IMR-90 (cell line): ENCODE data around the gene HRH4. TPM values are rescaled to one million over a fixed set of nuclear protein-coding genes. Genes with fewer than 3 reads are reported as not detected.
A peak's percentile ranks its signal among the peaks of the same experiment; 100 is the strongest.

Experiments used
- ATAC-seq: fragments of 200-7000 bp; cut with Tn5 transposase; 2 replicates; pipeline ENCODE4 v1.9.1; 2020; ENCODE audit warnings: low read depth, mild to moderate bottlenecking, moderate library complexity
- BruUV-seq: library from RNA; stranded (reverse); fragments of 400-500 nt; replicated peaks from 2 replicates; lab custom pipeline; 2021; lab: Mats Ljungman, UMichigan
- CTCF ChIA-PET: fragments of 300-600 bp; formaldehyde crosslinking; extraction: SDS; loops from one replicate; lab custom pipeline; 2021; ENCODE audit warnings: antibody characterized with exemption; lab: Yijun Ruan, JAX
- POLR2A ChIA-PET: fragments of 300-600 bp; sonication (Branson Sonifier 250); formaldehyde crosslinking; loops from one replicate; lab custom pipeline; 2022; ENCODE audit warnings: antibody characterized with exemption; ENCODE audit not compliant: unreplicated experiment; lab: Charles Lee
- DNase-seq: peaks from one replicate; pipeline ENCODE4 v3.0.0; 2013
- H2AFZ ChIP-seq: replicated peaks from 2 replicates; pipeline ENCODE3; 2013; ENCODE audit warnings: low read length, mild to moderate bottlenecking; ENCODE audit not compliant: poor library complexity
- H2AK5ac ChIP-seq: 2 replicates; pipeline ENCODE4 v1.6.1; 2013; ENCODE audit warnings: low read depth, low read length, inconsistent platforms
- H2AK9ac ChIP-seq: replicated peaks from 2 replicates; pipeline ENCODE3; 2013; ENCODE audit warnings: mild to moderate bottlenecking, low read depth, low read length, moderate library complexity; ENCODE audit not compliant: poor library complexity
- H2BK120ac ChIP-seq: 2 replicates; pipeline ENCODE4 v1.6.1; 2013; ENCODE audit warnings: low read depth, low read length, inconsistent platforms
- H2BK15ac ChIP-seq: 3 replicates; pipeline ENCODE4 v1.6.1; 2013; ENCODE audit warnings: low read depth, low read length, inconsistent platforms
- H2BK20ac ChIP-seq: 2 replicates; pipeline ENCODE4 v1.6.1; 2013; ENCODE audit warnings: low read depth, mild to moderate bottlenecking, inconsistent platforms, low read length, moderate library complexity
- H2BK5ac ChIP-seq: 2 replicates; pipeline ENCODE4 v1.6.1; 2013; ENCODE audit warnings: mild to moderate bottlenecking, low read depth, low read length, inconsistent platforms; ENCODE audit not compliant: poor library complexity, severe bottlenecking
- H3K14ac ChIP-seq: replicated peaks from 2 replicates; pipeline ENCODE4 v1.6.1; 2013; ENCODE audit warnings: low read depth, low read length, inconsistent platforms
- H3K18ac ChIP-seq: 2 replicates; pipeline ENCODE4 v1.6.1; 2013; ENCODE audit warnings: low read depth, low read length, control low read depth
- H3K23ac ChIP-seq: 2 replicates; pipeline ENCODE4 v1.6.1; 2013; ENCODE audit warnings: low read depth, low read length, inconsistent platforms
- H3K27ac ChIP-seq: 2 replicates; pipeline ENCODE4 v1.5.1; 2013; ENCODE audit warnings: mild to moderate bottlenecking, control low read depth, low read length; ENCODE audit not compliant: insufficient read depth
- H3K27me3 ChIP-seq: 2 replicates; pipeline ENCODE4 v1.6.1; 2013; ENCODE audit warnings: low read length; ENCODE audit not compliant: control insufficient read depth, insufficient read depth
- H3K36me3 ChIP-seq: 2 replicates; pipeline ENCODE4 v1.6.1; 2013; ENCODE audit warnings: low read length, mixed read lengths; ENCODE audit not compliant: control insufficient read depth, insufficient read depth
- H3K4ac ChIP-seq: 2 replicates; pipeline ENCODE4 v1.6.1; 2013; ENCODE audit warnings: low read depth, low read length, inconsistent platforms
- H3K4me1 ChIP-seq: 2 replicates; pipeline ENCODE4 v1.6.1; 2013; ENCODE audit warnings: low read length, mixed read lengths; ENCODE audit not compliant: control insufficient read depth, insufficient read depth
- H3K4me2 ChIP-seq: 2 replicates; pipeline ENCODE4 v1.6.1; 2013; ENCODE audit warnings: low read depth, mild to moderate bottlenecking, control low read depth, low read length, moderate library complexity
- H3K4me3 ChIP-seq: 2 replicates; pipeline ENCODE4 v1.5.1; 2013; ENCODE audit warnings: low read depth, mild to moderate bottlenecking, control low read depth, low read length, moderate library complexity; ENCODE audit not compliant: insufficient read depth
- H3K56ac ChIP-seq: 2 replicates; pipeline ENCODE4 v1.6.1; 2013; ENCODE audit warnings: low read length, inconsistent platforms; ENCODE audit not compliant: insufficient read depth; ENCODE audit errors: extremely low read depth
- H3K79me1 ChIP-seq, 2 experiments: 2 replicates each; pipeline ENCODE4 v1.6.1; 2013; ENCODE audit warnings: low read length in 2 of 2, inconsistent platforms in 1 of 2, low read depth in 1 of 2
- H3K9ac ChIP-seq: 2 replicates; pipeline ENCODE4 v1.6.1; 2013; ENCODE audit warnings: low read depth, low read length, control low read depth
- H3K9me1 ChIP-seq: 2 replicates; pipeline ENCODE4 v1.6.1; 2013; ENCODE audit warnings: low read length, inconsistent platforms; ENCODE audit not compliant: insufficient read depth
- H3K9me3 ChIP-seq: 2 replicates; pipeline ENCODE4 v1.6.1; 2013; ENCODE audit warnings: low read length; ENCODE audit not compliant: control insufficient read depth, insufficient read depth
- H4K20me1 ChIP-seq: 2 replicates; pipeline ENCODE4 v1.6.1; 2013; ENCODE audit warnings: low read length, inconsistent platforms; ENCODE audit not compliant: insufficient read depth
- H4K5ac ChIP-seq: 2 replicates; pipeline ENCODE4 v1.6.1; 2013; ENCODE audit warnings: mild to moderate bottlenecking, low read depth, low read length, control low read depth
- H4K8ac ChIP-seq, 2 experiments: 2 replicates each; pipeline ENCODE4 v1.6.1; 2013; ENCODE audit warnings: low read depth in 2 of 2, low read length in 2 of 2, control low read depth in 1 of 2, inconsistent platforms in 1 of 2
- H4K91ac ChIP-seq: 2 replicates; pipeline ENCODE4 v1.6.1; 2013; ENCODE audit warnings: low read depth, low read length, inconsistent platforms; ENCODE audit not compliant: insufficient read depth
- BHLHE40 ChIP-seq: fragments of 150-350 bp; IDR thresholded peaks from 2 replicates; pipeline ENCODE4 v1.6.1; 2016; ENCODE audit warnings: mild to moderate bottlenecking, low read depth, low read length
- CEBPB ChIP-seq: IDR thresholded peaks from 2 replicates; pipeline ENCODE4 v1.6.1; 2012; ENCODE audit warnings: low read depth, low read length, improper control_type of control experiment
- CHD1 ChIP-seq: IDR thresholded peaks from 2 replicates; pipeline ENCODE4 v1.6.1; 2012; ENCODE audit warnings: low read depth, low read length, improper control_type of control experiment
- CTCF ChIP-seq: conservative IDR thresholded peaks from 2 replicates; pipeline ENCODE4 v1.5.1; 2012; ENCODE audit warnings: mild to moderate bottlenecking, low read depth, low read length, improper control_type of control experiment
- FOS ChIP-seq: fragments of 150-350 bp; IDR thresholded peaks from 2 replicates; pipeline ENCODE4 v1.6.1; 2016; ENCODE audit warnings: low read depth, low read length
- MAFK ChIP-seq: IDR thresholded peaks from 2 replicates; pipeline ENCODE4 v1.6.1; 2012; ENCODE audit warnings: low read depth, low read length, improper control_type of control experiment
- MAZ ChIP-seq: IDR thresholded peaks from 2 replicates; pipeline ENCODE4 v1.6.1; 2012; ENCODE audit warnings: low read depth, mild to moderate bottlenecking, low read length, improper control_type of control experiment, moderate library complexity, borderline replicate concordance
- MXI1 ChIP-seq: IDR thresholded peaks from 2 replicates; pipeline ENCODE4 v1.6.1; 2012; ENCODE audit warnings: low read depth, mild to moderate bottlenecking, low read length, moderate library complexity, borderline replicate concordance
- NFE2L2 ChIP-seq: fragments of 150-350 bp; IDR thresholded peaks from 2 replicates; pipeline ENCODE4 v1.6.1; 2016; ENCODE audit warnings: low read depth, mild to moderate bottlenecking, low read length
- POLR2A ChIP-seq: IDR thresholded peaks from 2 replicates; pipeline ENCODE4 v1.6.1; 2012; ENCODE audit warnings: mild to moderate bottlenecking, low read depth, low read length
- RAD21 ChIP-seq: IDR thresholded peaks from 2 replicates; pipeline ENCODE4 v1.6.1; 2012; ENCODE audit warnings: low read length, improper control_type of control experiment
- RFX5 ChIP-seq: IDR thresholded peaks from 2 replicates; pipeline ENCODE4 v1.8.0; 2012; ENCODE audit warnings: low read depth, mild to moderate bottlenecking, low read length, moderate library complexity
- SMC3 ChIP-seq: fragments of 150-350 bp; IDR thresholded peaks from 2 replicates; pipeline ENCODE4 v1.6.1; 2016; ENCODE audit warnings: low read depth, mild to moderate bottlenecking, antibody characterized with exemption, low read length, moderate library complexity
- USF2 ChIP-seq: fragments of 150-350 bp; IDR thresholded peaks from 2 replicates; pipeline ENCODE4 v1.6.1; 2017; ENCODE audit warnings: mild to moderate bottlenecking, antibody characterized with exemption, low read length, low read depth
- WGBS, 2 experiments: methylation state at CpG; one replicate each; pipeline versions ENCODE4 v1.1.5 to v1.1.7; 2013; ENCODE audit warnings: missing lambda C conversion rate in 2 of 2; ENCODE audit not compliant: insufficient read length in 1 of 2; ENCODE audit errors: extremely low coverage in 2 of 2; 5-methylcytosine and 5-hydroxymethylcytosine counted together
- dilution Hi-C: fragments of 300-500 bp; cut with HindIII; formaldehyde crosslinking; loops from one replicate; pipeline ENCODE4 v1.14.3; 2018; ENCODE audit warnings: low sequenced_read_pairs; ENCODE audit not compliant: unreplicated experiment
- in situ Hi-C: fragments of 300-500 bp; cut with MboI; formaldehyde crosslinking; loops from 3 replicates; pipeline ENCODE4 v1.14.3; 2019; ENCODE audit warnings: low sequenced_read_pairs, inconsistent platforms, mixed read lengths
- intact Hi-C: fragments of 100-400 bp; cut with micrococcal nuclease; formaldehyde crosslinking; loops from 2 replicates; pipeline ENCODE4 v1.10.0; 2022
- polyA plus RNA-seq, 3 experiments: library from polyadenylated mRNA; depleted of rRNA; stranded (reverse); fragments of >200 nt; gene quantifications; 2 replicates each; pipeline ENCODE4 v1.2.3, GENCODE V29; 2012; ENCODE audit warnings: low replicate concordance in 1 of 3
- total RNA-seq: library from RNA; depleted of rRNA; stranded (reverse); fragments of >200 nt; gene quantifications from 2 replicates; pipeline ENCODE4 v1.2.3, GENCODE V29; 2012

Gene HRH4
- total and polyA plus RNA-seq, 2 of the 4 experiments (the other 2 are of a cell fraction) = not detected

DNA sequence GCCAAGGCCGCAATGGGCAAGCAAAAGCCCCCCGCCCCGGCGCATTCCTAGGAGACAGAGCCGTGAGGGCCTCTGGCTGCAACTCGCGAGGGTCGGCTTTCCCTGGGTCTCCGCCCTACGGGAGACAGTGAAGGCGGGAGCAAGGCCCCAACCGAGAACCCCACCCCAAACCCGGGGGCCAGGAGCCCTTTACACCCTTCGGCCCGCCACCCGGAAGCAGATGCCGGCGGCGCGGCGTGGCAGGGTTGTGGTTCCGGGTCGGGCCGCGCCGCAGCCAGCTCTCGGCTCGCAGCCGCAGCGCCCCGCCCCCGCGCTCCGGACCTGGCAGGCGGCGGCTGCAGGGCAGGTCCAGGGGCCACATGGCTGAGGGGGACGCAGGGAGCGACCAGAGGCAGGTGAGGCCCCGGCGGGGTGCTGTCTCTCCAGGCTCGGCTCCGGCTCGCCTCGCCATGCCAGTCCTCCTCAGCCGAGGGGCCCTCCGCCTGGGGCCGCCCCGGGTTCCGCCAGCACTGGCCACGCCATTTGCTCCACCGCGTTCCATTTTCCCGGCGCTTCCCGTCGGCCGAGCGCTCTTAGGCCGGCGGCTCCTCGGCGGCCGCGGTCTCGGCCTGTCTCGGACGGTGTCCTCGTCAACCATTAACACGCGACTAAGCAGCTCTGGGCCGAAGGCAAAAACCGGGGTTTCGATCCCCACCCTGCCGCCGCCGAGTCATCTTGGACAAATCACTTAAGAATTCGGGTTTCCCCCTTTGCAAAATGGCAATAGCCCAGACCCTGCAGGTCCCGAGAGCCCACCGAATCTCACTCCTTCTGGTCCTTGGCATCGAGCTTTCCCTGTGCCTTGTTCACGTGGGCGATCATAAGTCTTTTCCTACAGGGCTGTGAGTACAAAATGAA lies 33.8 kb upstream of the HRH4 start, which contains the start of gene IMPACT:
Gene IMPACT (plus strand): TSS at position 273 of the 897 bp plus-strand sequence. CDS start 87 bp downstream, at position 360.
- H4K8ac ChIP-seq = peak within 1 kb of the TSS; percentile 100
- H3K9ac ChIP-seq = peak within 1 kb of the TSS; percentile 99
- H3K23ac ChIP-seq = peak within 1 kb of the TSS; percentile 99
- no peaks in the 10 kb centered on the region; the same call in 1 of the 2 replicates for H3K4me1 ChIP-seq
- 3% methylated on average over 32 of the region's 82 CpGs; no CpG with 5 or more reads in 1 of the 2 experiments for WGBS, 2 experiments
- 0 out of 2 replicates have a peak, but pooled peaks cover 2% of the 10 kb centered on the region for H3K36me3 ChIP-seq
- DNase-seq = peak; percentile 72
- H3K27me3 ChIP-seq = no peaks in the 10 kb centered on the region
- peak within 1 kb of the TSS; percentile 85 for H2BK5ac ChIP-seq
- H3K9me3 ChIP-seq = no peaks in the 10 kb centered on the region
- dilution Hi-C loops (no loop called here), intact Hi-C loops (no loop called here), in situ Hi-C loops (no loop called here)
- peak within 1 kb of the TSS; percentile 98 for H3K14ac ChIP-seq
- H2AK9ac ChIP-seq = peak within 1 kb of the TSS; percentile 94
- H3K79me1 ChIP-seq = peaks cover 19 to 26% of the 10 kb centered on the region in 2 experiments
- H2BK120ac ChIP-seq = peak within 1 kb of the TSS; percentile 74
- ChIA-PET POLR2A (interaction anchor here (0.6 kb wide), 2 partner anchors 9 to 1601 kb away, joined by 3 to 4 read pairs; no protein-coding TSS in a partner anchor), CTCF (no interaction called here)
- H2BK20ac ChIP-seq = peak within 1 kb of the TSS; percentile 40
- H2AK5ac ChIP-seq = peak within 1 kb of the TSS; percentile 86
- H3K27ac ChIP-seq = peak within 1 kb of the TSS; percentile 90
- H4K20me1 ChIP-seq = no peaks in the 10 kb centered on the region
- peak within 1 kb of the TSS; percentile 100 for H4K5ac ChIP-seq
- peaks cover 3% of the 10 kb centered on the region for H3K9me1 ChIP-seq
- no TSS peak for BruUV-seq
- H3K56ac ChIP-seq = peak within 1 kb of the TSS; percentile 79
- ATAC-seq = peak; percentile 93
- H4K91ac ChIP-seq = peak within 1 kb of the TSS; percentile 95
- peak within 1 kb of the TSS; percentile 96 for H3K18ac ChIP-seq
- peak within 1 kb of the TSS; percentile 86; the same call in 1 of the 3 replicates for H2BK15ac ChIP-seq
- H2AFZ ChIP-seq = peak within 1 kb of the TSS; percentile 100
- peak within 1 kb of the TSS; percentile 94 for H3K4me3 ChIP-seq
- peak within 1 kb of the TSS; percentile 98 for H3K4ac ChIP-seq
- H3K4me2 ChIP-seq = peak within 1 kb of the TSS; percentile 100
- TF ChIP-seq MAFK (no peak), MAZ (peak; percentile 68; the same call in 1 of the 2 replicates), POLR2A (peak; percentile 62; the same call in 1 of the 2 replicates), CHD1 (no peak), NFE2L2 (0 out of 2 replicates have a peak, but pooled peaks have one; percentile 28), RFX5 (no peak), USF2 (peak; percentile 24), CEBPB (no peak), FOS (no peak), BHLHE40 (no peak), CTCF (no peak), SMC3 (no peak), RAD21 (no peak), MXI1 (0 out of 2 replicates have a peak, but pooled peaks have one; percentile 50)
